Kidney (tissue), 14 donors: ENCODE measurements around the gene S100A13. TPM values are rescaled to one million over a fixed set of nuclear protein-coding genes. Genes with fewer than 3 reads are reported as not detected.

Experiments used
- DNase-seq, 5 donors: peaks; one replicate each; pipeline ENCODE4 v3.0.0-alpha.2; 2013 to 2020
- FAIRE-seq: peaks from 2 replicates; lab custom pipeline; 2012; peaks lifted over from hg19 to GRCh38; lab: Jason Lieb, UNC
- H3K27ac ChIP-seq, 2 donors: one replicate each; pipeline ENCODE4 v1.7.0; 2013; ENCODE audit warnings: low read depth in 2 of 2, low read length in 2 of 2, inconsistent platforms in 1 of 2
- H3K27me3 ChIP-seq: one replicate; pipeline ENCODE4 v1.7.1; 2013; ENCODE audit warnings: low read length, inconsistent platforms; ENCODE audit not compliant: control insufficient read depth, insufficient read depth
- H3K36me3 ChIP-seq, 3 donors: one replicate each; pipeline versions ENCODE4 v1.7.0 to v1.7.1; 2013; ENCODE audit warnings: low read length in 3 of 3, control low read depth in 1 of 3, inconsistent platforms in 1 of 3; ENCODE audit not compliant: insufficient read depth in 3 of 3, control insufficient read depth in 2 of 3
- H3K4me1 ChIP-seq, 3 donors: one replicate each; pipeline versions ENCODE4 v1.7.0 to v1.7.1; 2013; ENCODE audit warnings: low read length in 3 of 3, inconsistent platforms in 1 of 3, low read depth in 1 of 3; ENCODE audit not compliant: control insufficient read depth in 2 of 3, insufficient read depth in 2 of 3
- H3K4me3 ChIP-seq, 3 donors: one replicate each; pipeline versions ENCODE4 v1.7.0 to v1.8.1; 2013; ENCODE audit warnings: low read length in 3 of 3, control low read depth in 1 of 3, inconsistent platforms in 1 of 3
- H3K9ac ChIP-seq, 3 donors: one replicate each; pipeline versions ENCODE4 v1.7.0 to v1.7.1; 2013; ENCODE audit warnings: low read length in 3 of 3, control low read depth in 1 of 3, inconsistent platforms in 1 of 3
- H3K9me3 ChIP-seq, 3 donors: one replicate each; pipeline versions ENCODE4 v1.7.0 to v1.7.1; 2013; ENCODE audit warnings: low read length in 3 of 3, control low read depth in 1 of 3, inconsistent platforms in 1 of 3; ENCODE audit not compliant: control insufficient read depth in 2 of 3, insufficient read depth in 1 of 3
- CTCF ChIP-seq: IDR thresholded peaks from 3 replicates; pipeline ENCODE4 v1.5.1; 2012; ENCODE audit warnings: mild to moderate bottlenecking, moderate library complexity, borderline replicate concordance; ENCODE audit not compliant: insufficient read depth; ENCODE audit errors: extremely low read depth
- intact Hi-C: fragments of 100-400 bp; cut with DNase I; formaldehyde crosslinking; loops from one replicate; pipeline ENCODE4 v1.11.1; 2022
- polyA plus RNA-seq: library from polyadenylated mRNA; stranded (reverse); fragments of 350-450 nt; fragmentation: Illumina TruSeq; extraction: RNeasy Lipid Tissue Mini Kit (QIAGEN cat#74804); gene quantifications from one replicate; pipeline ENCODE4 v1.2.3, GENCODE V29; 2014; ENCODE audit warnings: low read depth, low replicate concordance; ENCODE audit not compliant: insufficient read depth
- total RNA-seq: library from RNA; stranded (reverse); fragmentation: NEBNext Ultra II Directional; extraction: Animal tissue kit (Norgen Biotek cat#: 25700); gene quantifications from one replicate; pipeline ENCODE4 v1.2.1, GENCODE V29; 2021
- donor health status: control.
- donor health status: control.
- donor health status: control.
- donor health status: control.
- donor health status: control.
- donor health status: DM: yes; HTN: yes; CAD: no.
- donor health status: Normal renal cell carcinoma (clear cell type).

Gene S100A13
- total and polyA plus RNA-seq, 2 donors from 2014 or later = 225 to 299 TPM

- no peak overlapping the region for H3K27ac ChIP-seq
- no peaks in the 10 kb centered on the region for H3K9me3 ChIP-seq
- FAIRE-seq (no peak), DNase-seq (peak in 1 of 5 donors; percentile 15)
- intact Hi-C loops = no loop called here
- no peaks in the 10 kb centered on the region for H3K27me3 ChIP-seq
- H3K36me3 ChIP-seq = peaks cover 0 to 4% (median 0%) of the 10 kb centered on the region in 3 donors
- H3K9ac ChIP-seq = no peak overlapping the region
- no peak for TF ChIP-seq CTCF
- no peak overlapping the region for H3K4me3 ChIP-seq
- H3K4me1 ChIP-seq = peaks cover 0 to 25% (median 18%) of the 10 kb centered on the region in 3 donors
Observed at GRCh38 chr1:153624965-153625611, 2.2 kb downstream of the S100A13 start.

GRCh38 chr1:153623101-153623500 lies 4.2 kb downstream of the S100A13 start:
- peaks cover 0 to 4% (median 0%) of the 10 kb centered on the region in 3 donors for H3K36me3 ChIP-seq
- peak in 1 of 5 donors; percentile 25 for DNase-seq
- H3K9me3 ChIP-seq = no peaks in the 10 kb centered on the region
- no peak overlapping the region for H3K9ac ChIP-seq
- H3K27ac ChIP-seq = no peak overlapping the region
- no peak overlapping the region for H3K4me3 ChIP-seq
- no peak for TF ChIP-seq CTCF
- peaks cover 0 to 25% (median 18%) of the 10 kb centered on the region in 3 donors for H3K4me1 ChIP-seq
- intact Hi-C loops = no loop called here
- FAIRE-seq = no peak
- no peaks in the 10 kb centered on the region for H3K27me3 ChIP-seq

- Histone ChIP-seq H3K27me3 (no peaks in the 10 kb centered on the region), H3K27ac (no peak overlapping the region), H3K4me1 (peaks cover 0 to 10% (median 6%) of the 10 kb centered on the region in 3 donors), H3K9ac (no peak overlapping the region), H3K4me3 (no peak overlapping the region), H3K36me3 (no peaks in the 10 kb centered on the region), H3K9me3 (no peaks in the 10 kb centered on the region)
- DNase-seq (peak in 1 of 5 donors; percentile 39), FAIRE-seq (no peak)
- no peak for TF ChIP-seq CTCF
- intact Hi-C loops = no loop called here
Observed at GRCh38 chr1:153619171-153619570, 8.1 kb downstream of the S100A13 start.
